Activated T-cell treated with anti-CD3 and anti-CD28 coated beads, Interleukin-2, amount 50 U/mL, for 1 hour (primary cell): ENCODE results near the gene WT1.

Experiments used
- DNase-seq: peaks from one replicate; pipeline ENCODE4 v3.0.0-alpha.2; 2020

The WT1 gene

DNA sequence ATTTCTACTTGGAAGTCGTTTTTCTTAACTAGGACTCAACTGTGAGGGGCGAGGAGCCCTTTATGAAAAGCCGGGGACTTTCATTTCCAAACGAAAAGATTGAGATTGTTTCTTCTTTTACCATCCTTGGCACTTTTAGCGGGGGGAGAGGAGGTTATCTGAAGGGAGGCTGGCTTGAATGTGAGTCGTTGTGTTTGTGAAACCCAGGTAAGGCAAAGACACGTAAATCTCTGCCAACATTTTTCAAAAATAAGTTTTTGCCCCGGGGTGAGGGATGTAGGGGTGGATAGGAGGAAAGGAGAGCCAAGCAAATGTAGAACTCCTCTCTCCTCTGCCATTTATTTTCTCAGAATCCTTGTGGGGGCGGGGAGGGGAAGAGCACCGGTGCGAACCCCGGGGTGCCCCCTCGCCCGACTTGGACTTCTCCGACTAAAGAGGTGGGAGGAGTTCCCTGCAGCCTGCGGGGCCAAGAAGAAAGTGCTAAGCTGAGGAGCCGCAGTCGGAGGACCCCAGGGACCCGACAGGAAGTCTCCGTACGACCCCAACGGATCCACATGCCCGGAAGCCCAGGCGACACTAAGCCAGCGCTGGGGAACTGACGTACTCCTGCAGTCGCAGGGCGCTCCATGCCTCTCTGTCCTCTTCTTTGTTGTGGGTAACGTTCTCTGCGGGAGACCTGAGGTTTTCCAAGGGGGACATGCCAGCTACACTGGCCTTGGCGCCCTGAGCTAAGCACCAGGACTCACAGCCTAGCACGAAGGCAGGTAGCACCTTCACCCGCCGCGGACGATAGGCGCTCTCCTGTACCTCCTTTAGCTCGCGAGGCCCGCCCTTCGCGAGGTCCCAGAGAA, 2.4 kb upstream of the WT1 start:
- DNase-seq: no peak

DNA sequence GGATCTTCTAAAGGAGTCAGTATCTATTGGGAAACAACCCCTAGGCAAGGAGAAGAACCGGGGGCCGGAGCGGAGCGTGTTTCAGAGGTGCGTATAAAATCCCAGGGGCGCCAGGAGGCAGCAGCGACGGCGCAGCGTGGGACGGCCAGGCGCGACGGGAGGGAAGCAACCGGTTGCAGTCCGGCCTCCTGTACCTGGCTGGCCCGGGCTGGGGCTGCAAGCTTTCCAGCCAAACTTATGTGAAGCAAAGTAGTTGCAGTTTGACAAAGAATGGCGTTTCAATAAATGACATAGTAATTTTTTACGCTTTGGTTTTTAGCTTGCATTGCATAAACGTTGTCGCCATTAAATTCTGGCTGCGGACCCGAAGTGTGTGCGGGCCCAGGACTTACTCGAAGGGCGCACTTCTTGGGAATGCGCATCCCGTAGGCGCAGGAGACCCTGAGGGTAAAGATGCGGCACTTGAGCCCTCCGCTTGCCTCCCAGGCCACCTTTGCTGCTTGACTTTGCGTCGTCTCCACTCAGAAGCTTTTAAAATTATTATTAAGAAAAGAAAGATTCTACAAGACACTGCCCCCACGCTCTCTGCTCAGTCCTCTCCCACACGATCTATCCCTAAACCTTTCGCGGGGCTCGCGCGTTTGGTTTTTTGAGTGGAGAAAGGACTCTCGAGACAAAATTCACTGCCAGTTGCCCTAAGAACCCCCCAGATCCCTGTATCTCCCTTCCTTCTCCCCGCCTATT, 1.6 kb upstream of the WT1 start:
- no peak for DNase-seq

DNA sequence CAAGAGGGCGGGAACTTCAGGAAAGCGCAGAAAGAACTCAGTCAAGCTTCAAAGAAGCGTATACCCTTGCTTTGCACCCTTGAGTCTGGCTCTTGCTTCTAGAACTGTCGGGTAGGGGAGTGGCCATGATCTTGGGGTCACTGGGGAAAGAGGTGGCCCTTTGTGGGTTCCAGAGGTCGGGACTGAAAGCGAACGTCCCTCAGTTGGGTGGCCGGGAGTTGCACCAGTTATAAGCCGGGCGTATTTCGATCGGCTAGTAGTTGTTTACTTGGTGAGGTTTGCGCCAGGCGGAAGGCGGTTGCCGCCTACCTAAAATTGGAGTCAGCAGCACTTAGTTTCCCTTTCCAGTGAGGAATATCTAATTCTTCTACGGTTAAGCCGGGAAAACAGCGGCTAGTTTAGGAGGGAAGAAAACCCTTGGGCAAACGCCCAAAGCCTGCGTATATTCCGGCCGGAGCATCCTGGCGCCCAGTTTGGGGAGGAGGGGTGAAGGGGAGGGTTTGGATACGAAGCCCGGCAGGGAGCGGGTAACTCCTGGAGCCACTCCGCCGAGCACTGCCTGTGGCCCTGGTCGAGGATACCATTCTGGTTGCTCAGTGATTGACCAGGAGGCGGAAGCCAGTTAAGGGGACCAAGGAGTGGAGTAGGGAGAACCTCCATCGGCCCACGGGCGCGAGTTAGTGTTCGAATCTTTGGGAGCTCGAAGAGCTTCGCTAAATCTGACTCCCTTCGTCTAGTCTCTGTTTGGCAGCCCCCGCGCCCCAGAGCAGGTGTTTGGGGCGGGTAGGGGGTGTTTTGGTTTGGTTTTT, 807 bp upstream of the WT1 start:
- DNase-seq: no peak

- no peak for DNase-seq
These were observed 223 bp downstream of the WT1 start for GRCh38 chr11:32435152-32435480.

DNA sequence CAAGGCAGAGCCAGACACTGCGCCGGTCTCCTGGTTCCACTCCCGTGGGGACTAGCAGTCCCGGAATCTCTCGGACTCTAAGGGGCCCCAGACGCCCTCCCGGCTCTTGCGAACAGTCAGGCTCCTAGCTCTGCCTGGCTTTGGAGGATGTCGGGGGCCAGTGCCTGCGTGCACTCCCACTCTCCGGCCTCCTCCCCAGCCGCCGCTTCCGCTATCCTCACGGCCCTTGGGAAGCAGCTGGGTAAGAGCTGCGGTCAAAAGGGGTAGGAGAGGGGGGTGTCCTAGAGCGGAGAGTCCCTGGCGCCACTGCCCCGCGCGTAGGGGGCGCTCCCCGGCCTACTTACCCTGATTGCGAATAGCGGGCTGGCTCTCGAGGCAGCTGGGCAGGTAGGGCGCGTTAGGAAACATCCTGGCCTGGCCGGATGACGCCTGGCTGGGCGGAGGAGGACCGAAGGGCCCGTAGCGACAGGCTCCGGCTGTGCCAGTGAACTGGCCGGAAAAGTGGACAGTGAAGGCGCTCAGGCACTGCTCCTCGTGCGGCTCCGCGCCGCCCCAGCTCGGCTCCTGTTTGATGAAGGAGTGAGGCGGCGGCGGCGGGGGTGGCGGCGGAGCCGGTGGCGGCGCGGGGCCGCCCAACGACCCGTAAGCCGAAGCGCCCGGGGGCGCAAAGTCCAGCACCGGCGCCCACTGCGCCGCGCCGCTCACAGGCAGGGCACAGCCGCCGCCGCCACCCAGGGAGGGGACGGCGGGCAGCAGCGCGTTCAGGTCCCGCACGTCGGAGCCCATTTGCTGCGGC, 785 bp downstream of the WT1 start:
- no peak for DNase-seq

- DNase-seq: no peak
These were observed 1.4 kb downstream of the WT1 start for GRCh38 chr11:32433914-32434355.

DNA sequence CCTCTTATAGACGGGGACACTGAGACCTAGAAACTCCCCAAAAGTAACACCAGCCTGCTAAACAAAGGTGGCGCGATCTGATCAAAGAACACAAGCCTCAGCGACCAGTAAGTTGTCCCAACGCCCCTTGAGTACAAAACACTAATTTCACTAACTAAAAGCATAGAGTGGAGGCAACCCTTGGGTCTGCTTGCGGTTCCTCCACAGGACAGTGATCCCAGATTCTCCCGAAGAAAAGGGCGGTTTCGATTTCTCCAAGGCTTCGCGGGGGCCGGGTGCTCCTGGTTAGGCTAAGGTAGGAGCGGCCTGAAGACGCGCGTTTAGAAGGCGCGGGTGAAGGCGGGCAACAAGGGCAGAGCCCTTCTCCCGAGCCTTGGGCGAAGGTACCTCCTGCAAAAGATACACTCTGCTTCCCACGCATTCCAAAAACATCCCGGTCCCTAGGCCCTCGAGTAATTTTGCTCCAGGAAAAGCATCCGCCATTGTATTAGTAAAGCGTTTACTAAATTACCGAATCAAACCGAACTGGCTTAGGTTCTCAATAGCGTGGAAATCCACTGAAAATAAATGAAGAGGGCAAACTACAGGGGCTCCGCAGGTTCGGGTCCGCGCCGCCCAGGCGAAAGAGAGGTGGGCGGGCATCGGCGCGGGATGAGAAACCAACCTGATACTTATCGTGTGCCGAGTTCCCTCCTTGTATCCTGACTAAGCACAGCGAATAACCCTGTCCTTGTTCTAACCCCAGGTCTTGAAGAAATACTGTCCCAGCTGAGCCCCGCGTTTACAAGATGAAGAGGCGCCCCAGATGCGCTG, 2.0 kb downstream of the WT1 start:
- DNase-seq: no peak

DNA sequence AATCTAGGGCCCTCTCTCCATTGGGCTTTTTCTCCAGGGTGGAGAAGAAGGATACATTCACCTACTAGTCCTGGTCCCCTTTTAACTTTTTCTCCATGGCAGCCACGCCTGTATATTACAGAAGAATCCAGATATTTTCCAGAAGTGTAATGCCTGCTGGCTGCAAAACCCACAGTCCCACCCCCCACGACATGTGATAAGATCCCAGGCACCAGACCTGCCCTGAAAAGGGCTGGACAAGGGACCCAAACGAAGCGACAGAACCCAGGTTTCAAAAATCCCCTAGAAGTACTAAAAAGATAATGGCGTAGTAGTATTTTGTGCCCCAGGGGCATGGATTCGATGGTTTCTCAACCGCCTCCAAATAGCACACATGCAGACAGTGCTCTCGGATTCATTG, 2.8 kb downstream of the WT1 start:
- DNase-seq: no peak

DNA sequence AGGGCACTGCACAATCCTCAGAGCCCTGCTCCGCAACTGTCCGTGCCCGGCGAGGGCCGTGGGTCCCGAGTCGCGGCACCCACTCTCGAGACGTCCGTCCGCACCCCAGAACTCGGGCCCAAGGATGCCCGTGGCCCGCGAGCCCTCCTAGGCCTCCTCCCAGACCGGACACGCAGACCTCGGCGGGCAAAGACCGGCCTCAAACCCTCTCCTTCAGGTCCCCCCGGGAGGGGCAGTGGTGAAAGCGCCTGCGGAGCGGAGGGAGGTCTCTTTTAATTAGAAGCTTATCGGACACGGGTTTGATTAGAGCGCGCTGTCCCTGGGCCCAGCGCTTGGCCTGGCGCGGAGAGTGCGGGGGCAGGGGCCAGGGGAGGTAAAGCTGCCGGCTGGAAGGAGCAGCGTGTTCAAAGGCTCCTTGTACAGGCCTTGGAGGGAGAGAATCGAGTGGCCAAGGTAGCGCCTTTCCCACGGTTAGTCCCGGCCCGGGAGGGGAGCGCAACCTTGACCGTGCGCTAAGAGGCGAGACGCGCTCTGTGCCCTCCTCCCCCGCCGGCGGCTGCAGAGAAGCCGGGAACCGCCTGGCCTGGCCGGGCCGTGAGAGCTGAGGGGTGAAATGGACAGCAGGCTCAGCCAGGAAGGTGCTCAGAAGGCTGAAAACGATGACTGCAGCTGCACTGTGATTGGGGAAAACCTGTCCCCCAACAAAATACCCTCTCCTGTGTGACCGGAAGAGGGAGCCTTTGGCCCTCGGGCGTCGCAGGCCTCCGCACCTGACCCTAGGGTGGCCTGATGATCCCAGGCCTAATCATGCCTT, 4.6 kb downstream of the WT1 start:
- no peak for DNase-seq

DNA sequence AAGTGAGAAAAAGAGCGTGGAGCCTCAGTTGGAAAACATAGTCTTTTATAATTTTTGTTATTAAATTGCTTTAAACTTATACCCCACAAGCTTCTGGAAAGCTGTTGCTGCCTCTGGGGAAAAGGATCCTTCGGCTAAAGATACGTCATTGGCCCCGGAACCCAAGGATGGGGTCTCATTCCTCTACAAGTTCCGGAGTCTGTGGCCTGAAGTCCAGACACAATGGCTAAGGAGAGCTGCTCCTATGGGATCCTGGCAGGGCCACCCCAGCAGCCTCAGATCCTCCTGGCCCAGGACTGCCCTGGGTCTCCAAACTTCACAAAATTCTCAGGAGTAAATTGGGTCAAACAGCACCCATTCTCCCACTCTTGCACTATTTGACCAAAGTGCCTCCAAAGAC, 5.9 kb downstream of the WT1 start:
- no peak for DNase-seq

DNA sequence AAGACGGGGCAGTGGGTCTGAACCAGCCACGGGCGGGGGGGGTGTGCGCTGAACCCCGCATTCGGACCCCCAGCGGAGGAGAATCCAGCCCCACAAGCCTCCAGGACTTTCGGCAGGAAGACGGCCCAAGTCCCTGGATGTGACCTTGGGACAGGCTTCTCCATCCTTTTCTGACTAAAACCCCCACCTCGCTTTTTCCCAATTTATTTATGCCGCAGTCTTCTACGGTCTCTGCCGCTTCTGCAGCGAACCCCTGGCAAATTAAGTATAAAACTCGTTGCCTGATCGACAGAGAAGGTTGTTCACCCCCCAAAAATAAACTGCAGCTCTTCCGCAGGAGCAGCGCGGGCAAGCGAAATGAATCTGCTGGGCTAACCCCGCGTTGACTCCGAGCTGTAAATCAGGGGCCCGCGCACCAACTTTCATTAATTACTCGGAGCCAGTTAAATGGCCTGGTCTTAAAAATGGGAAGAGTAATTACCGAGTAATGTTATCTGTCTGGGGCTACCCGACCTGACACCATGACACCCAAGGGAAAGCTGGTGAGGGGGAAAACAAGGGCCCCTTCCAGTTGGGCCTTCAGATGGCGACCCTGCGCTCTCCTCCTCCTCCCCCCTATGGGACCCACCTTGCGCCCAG, 6.6 kb downstream of the WT1 start:
- no peak for DNase-seq

DNA sequence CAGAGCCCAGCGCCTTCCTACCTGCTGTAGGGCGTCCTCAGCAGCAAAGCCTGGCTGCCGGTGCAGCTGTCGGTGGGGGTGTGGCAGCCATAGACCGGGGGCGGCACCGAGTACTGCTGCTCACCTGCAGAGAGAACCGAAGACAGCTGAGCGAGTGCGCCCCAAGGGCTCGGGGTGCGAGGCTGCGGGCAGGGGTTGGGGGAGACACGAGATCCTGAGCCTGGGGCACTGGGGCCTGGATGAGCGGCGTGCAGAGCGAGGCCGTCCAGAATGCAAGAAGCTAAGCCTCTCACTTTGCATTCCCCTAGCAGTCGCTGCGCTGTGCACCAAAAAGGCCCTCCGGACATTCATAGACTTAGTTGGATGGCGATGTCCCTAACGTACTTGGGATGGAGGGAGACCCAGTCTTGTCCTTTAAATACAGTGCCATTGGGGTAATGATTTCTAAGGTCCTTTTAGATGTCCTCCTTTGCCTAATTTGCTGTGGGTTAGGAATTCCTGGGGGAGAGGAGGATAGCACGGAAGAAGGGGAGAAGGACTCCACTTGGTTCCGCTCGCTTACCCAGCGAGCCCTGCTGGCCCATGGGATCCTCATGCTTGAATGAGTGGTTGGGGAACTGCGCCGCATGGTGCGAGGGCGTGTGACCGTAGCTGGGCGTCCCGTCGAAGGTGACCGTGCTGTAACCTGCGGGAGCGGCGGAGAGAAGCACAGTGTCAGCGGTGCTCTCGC, 7.2 kb downstream of the WT1 start:
- DNase-seq: no peak

DNA sequence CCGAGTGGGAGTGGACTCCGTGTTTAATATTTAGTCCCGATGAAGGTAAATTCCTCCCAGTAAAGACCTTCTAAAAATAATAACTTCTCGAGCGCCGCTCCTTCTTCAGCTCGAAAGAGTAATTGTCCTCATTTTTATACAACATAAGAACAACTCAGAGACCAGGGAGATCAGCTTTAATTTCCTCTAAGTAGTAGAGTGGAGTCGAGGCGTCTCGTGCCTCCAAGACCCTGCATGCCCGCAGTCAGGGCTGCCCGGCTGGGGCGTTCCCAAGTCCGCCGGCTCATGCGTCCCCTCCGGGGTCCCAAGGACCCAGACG, 7.8 kb downstream of the WT1 start:
- no peak for DNase-seq

DNA sequence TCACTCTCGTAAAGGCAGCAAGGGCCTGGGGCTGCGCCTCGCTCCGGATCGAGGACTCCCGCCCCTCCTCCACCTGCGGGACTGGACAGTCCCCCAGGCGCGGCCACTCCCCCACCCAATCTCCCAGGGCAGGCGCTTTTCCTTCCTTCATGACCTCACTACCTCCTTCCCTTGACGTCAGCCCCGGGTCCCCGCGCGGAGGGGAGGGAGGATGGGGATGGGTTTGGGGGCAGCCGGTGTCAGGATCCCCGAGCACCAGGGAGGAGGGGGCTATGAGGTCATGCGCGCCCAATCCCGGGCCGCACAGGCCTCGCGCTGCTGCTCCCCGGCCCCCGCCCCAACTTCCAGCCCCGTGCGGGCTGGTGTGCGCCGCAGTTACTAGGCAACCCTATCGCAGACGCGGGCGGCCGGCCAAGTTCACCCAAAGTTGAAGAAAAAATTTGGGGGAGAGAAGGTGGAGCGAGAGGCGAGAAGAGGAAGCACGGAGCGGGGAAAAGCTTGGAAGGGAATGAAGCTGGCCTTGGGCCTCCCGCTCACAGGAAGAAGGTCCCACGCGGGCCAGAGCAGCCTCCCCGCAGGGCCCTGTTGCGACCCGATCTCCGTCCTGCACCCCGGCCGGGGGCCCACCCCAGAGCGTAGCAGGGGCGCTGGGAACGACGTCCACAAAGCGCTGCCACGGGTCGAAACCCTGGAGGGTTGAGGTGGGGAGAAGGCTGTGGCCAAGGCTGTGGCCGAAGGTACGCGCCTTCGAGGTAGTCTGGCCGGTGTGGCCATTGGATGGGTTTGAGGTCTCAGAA, 8.3 kb downstream of the WT1 start:
- DNase-seq: no peak

DNA sequence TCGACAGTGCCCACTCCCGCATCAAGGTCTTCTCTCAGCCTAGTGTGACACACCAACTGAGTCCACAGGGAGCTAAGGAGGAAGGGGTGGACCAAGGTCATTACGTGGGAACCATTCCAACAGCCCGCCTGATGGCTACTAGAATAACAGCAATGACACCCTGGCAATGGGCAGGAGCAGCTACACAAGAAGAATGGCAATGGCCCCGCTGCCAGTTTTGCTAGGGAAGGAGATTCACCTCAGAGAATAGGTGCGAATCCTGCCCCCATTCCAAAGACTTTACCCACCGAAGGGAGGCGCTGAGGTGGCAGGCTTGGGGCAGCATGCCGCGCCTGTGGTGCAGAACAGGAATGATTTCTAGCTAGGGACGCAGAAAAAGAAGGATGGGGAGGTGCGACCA, 9.1 kb downstream of the WT1 start:
- DNase-seq: no peak

GRCh38 chr11:32425761-32426160, 9.6 kb downstream of the WT1 start:
- DNase-seq: no peak

- no peak for DNase-seq
These were observed 12.8 kb downstream of the WT1 start for GRCh38 chr11:32422545-32422944.

DNA sequence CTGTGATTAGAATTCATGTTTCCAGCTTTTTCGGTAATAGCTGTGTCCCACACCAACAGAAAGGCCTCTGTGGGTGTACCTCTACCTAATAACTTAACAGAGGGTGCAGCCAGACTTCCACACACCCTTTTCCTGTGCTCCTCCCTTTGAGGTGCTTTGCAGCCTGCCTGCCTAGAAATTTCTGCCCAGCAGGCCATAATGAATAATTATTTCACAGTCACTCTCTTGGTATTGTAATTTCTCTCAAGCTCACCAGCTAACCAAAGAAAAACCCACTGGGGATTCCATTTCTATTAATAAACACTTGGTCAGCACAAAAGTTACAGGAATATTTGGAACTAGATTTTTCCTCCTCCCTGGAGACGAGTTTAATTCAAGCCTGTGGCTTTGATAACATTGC, 13.3 kb downstream of the WT1 start:
- no peak for DNase-seq
